GM23248 (cell line): ENCODE data around the gene IKZF4.

Experiments
- EZH2 ChIP-seq: fragments of 200-600 bp; sonication (generic); IDR thresholded peaks from 2 replicates; pipeline ENCODE4 v1.6.1; 2018; ENCODE audit warnings: antibody characterized with exemption, mild to moderate bottlenecking; ENCODE audit not compliant: insufficient read depth, poor library complexity, severe bottlenecking
- EZH2phosphoT487 ChIP-seq: fragments of 200-600 bp; sonication (generic); IDR thresholded peaks from 2 replicates; pipeline ENCODE4 v1.6.1; 2018; ENCODE audit warnings: antibody characterized with exemption, moderate library complexity, mild to moderate bottlenecking, low read depth; ENCODE audit not compliant: insufficient read depth

DNA sequence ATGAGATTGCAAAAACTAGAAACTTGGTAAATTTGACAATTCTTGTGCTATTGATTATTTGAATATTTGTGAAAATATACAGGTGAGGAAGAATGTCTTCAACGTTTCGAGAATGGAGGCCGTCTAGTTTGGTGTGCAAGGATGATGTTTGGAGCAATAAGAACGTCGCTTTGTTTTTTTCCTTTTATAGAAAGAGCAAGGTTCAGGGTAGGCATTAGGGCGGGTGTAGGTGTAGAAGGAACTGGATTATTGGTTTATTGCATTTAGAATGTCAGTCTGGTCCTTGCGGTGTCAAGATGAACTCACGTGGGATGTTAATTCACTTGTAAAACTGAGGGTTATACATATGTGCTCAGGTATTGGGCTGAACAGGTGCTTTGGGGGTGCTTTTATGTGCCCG is 22.0 kb downstream of the IKZF4 start:
- TF ChIP-seq EZH2phosphoT487 (no peak), EZH2 (no peak)
